Activated CD8-positive, alpha-beta memory T cell treated with anti-CD3 and anti-CD28 coated beads, Interleukin-2, amount 50 U/mL, for 1 hour (primary cell): ENCODE measurements around the gene UST.
"Not testable (repeated sequence)": the region's sequence is repeated elsewhere in the genome, so short reads cannot be mapped to it uniquely, and the experiment has no call there.

Experiments
- DNase-seq: peaks from one replicate; pipeline ENCODE4 v3.0.0-alpha.2; 2020; ENCODE audit errors: extremely low read depth

The UST gene

DNA sequence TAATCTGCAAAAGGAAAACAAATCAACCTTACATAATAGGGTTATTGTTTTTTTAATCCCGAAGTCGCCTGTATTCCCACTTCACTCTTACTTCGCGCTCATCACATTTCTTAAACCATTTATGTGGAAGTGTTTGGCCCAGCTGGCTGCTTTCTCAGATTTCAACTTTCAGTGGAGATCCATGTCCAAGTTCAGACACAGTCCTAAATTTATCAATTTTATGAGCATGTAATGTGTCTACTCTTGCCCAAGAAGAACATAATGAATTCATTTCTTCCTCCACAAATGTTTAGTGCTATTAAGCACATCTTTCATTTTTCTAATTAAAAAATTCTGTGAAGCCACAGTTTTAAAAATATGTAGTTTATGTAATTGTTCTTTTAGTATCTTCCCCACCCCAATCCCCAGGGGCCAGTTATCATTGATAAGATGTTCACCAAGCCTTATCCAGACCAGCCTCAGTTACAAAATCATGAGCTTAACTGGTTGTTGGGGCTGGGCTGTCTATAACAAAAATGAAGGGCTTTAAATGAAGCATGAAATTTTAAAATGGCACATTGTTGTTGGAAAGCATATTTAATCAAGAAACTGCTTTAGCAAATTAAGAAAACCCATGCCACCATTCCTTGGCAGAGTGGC, 151.7 kb downstream of the UST start:
- no peak for DNase-seq

DNA sequence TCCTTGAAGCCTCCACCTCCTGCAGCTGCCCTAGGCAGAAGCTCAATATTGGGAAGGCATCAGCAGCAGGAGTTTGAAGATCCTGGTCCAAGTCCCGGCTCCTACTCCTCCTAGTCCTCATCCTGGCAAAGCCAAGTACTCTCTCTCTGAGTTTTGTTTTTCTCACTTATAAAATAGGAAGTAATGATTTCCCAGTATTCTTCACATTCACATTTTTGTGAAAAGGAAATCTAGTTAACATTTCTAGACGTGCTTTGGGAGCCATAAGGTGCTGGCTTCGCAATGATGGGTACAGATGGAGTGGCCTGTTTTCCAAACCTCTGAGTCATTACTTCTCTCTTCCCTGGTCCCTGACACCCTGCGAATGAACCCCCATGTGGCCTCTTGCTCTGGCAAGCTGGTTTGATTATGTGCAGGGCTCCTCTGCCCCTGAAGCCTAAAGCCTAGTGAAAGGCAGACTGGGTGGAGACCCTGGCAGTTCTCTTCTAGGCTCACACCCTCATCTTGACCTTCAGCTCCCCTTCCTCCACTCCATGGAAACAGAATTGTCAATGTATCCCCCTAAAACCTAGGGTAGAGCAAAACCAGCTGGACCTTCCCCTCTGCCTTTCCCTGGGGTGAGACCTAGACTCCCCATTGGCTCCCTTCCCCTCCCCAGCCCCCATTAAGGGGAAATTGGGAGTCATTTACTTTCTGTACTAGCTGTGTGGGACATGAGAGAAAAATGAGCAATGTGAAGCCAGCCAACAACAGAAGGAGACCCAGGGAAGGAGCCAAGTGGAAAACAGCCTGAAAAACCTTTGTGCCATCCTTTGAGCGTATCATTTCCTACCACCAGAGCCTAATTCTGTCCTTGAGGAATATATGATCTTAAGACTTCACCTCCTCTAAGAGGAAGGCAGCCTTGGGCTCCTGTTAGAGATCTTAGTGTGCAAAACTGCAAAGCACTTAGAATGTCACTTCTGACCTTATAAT, 158.4 kb downstream of the UST start:
- DNase-seq, result no peak

GRCh38 chr6:148905901-148906300, 159.1 kb downstream of the UST start:
- DNase-seq, result no peak

DNA sequence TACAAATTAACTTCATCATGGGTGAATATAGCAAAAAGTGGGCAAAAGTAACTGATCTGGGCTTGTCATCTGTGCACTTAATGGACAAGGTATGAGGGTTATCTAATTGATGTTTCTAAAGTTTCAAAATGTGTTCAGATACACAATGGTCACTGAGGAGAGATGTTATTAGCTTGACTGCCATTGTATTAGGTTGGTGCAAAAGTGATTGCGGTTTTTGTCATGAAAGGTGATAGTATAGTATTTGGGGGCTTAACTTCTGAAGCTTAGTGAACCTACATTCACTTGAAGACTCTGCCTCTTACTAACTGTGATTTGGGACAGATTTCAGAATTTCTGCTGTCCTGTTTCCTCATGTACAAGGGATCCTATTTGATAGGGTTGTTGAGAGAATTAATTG, 159.6 kb downstream of the UST start:
- DNase-seq, result no peak

DNA sequence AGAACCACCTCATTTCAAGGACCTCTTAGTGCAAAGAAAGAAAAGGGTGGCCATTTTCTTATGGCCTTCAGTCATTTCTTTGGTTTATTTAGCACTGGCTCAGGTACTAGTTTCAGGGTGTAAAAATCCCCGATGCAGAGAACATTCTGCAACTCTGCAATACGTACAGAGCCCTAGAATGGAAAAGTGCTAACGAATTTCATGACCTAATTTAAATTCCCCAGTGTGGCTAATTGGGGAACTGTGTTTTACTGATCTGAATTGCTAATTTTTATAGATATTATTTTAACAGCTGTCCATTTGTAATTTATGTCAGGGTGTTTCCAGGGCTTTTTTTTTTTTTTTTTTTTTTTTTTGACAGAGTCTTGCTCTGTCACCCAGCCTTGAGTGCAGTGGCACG, 160.7 kb downstream of the UST start:
- DNase-seq, result no peak

GRCh38 chr6:148912252-148912651, 165.4 kb downstream of the UST start:
- no peak for DNase-seq

- no peak for DNase-seq
Observed at GRCh38 chr6:148915810-148916209, 169.0 kb downstream of the UST start.

DNA sequence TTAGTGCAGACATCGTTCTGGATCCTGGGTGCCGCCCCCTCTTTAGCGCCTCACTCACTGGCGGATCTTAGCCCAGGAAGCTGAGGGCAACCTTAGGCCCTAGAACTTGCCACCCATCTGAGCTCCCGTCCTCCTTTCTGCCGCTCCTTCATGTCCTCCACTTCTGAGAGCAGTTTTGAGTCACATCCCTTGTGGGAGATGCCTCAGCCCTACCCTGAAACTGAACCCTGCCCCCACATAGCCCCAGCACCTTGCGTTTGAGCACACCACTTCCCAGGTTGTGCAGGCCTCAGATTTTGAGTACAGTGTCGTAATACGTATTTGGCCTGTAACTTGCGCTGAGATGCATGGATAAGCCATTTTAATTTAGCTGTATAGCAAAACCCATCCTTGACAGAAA, 169.7 kb downstream of the UST start:
- not testable (repeated sequence) for DNase-seq

DNA sequence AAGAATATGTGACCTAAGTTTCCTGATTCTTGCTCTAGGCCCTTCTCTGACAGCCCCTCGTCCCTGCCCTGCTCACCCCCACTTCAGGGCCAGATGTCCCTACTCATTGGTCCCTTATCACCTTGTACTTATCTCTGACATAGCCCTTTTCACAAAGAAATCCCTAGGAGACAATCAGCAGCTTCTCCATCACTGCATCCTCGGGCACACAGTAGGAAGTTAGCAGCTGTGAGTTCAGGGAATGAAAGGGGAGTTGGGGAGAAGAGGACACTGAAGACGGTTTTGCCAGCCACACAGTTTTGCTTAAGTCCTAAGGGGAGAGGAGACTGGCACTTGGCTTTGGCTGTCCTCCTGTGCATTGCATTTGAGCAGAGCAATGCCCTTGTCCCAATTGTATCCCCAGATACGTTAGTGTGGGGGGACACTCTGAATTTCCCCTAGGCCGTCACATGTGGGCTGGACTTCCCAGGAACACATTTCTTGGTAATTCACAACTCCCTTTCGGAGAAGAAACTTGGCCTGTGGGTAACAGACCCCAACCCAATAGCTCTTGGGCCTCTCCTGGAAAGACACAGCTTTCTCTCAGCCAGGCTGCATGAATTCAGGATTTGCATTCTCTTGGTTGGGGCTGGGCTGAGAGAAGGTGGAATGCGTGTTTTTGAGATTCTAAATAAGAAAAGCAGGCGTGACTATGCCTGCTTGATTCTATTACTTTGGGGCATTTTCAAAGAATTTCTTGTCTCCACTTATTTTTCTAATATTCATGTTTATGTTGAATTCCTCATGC, 177.6 kb downstream of the UST start:
- no peak for DNase-seq

DNA sequence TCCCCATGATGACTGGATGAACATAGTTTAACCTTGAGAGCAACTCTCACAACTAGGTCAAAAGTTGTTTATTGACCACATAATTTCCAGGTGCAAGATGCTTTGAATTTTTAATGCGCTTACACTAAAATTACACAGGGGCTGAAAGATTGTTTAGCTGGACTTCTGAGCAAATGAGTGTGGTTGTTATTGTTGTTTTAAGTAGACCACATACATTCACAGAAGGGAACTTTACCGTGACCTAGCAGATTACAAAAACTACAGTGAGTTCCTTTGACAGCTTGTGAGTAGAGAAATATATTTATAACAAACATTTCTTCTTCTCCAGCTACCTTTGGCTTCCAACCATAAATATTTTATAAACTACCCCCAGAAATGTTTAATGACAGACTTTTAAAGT, 178.9 kb downstream of the UST start:
- no peak for DNase-seq

DNA sequence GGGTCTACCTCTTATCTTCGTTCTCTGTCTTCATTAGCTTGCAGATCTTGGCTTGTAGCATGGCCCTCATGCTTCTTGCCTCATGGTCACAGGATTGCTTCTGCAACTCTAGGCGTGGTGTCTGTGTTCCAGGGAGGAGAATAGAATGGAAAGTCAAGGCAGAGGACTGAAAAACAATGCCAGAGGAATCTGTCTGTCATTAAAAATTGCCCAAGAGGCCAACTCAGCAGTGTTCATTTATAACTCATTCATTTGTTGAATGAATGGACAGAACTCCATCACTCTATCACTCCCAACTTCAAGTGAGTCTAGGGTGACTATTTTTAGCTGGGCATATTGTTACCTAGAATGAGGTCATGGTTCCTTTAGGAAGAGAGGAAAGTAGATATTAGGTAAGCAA, 179.6 kb downstream of the UST start:
- no peak for DNase-seq

DNA sequence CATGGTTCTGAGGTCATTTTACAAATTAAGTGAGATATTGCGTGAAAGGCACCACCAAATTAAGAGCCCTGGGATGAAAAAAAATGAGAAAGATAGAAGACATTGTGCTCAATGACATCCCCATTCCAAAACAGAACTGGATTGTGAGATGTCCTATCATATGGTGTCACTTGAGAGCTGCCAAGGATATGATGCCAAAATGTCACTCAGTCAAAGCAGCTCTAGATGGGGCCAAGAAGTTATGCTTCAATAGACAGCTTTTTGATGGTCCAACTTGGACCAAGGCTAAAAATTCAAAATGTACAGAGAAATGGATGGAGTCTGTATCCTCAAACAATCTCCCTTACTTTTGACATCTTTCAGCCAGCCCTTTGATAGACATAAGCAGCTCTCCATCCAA, 180.8 kb downstream of the UST start:
- DNase-seq, result no peak

GRCh38 chr6:148928811-148929210, 182.0 kb downstream of the UST start:
- no peak for DNase-seq

GRCh38 chr6:148932208-148932607, 185.4 kb downstream of the UST start:
- DNase-seq, result no peak

GRCh38 chr6:148932731-148933130, 185.9 kb downstream of the UST start:
- no peak for DNase-seq

GRCh38 chr6:148934539-148934938, 187.7 kb downstream of the UST start:
- no peak for DNase-seq

GRCh38 chr6:148934961-148935360, 188.1 kb downstream of the UST start:
- DNase-seq, result no peak

DNA sequence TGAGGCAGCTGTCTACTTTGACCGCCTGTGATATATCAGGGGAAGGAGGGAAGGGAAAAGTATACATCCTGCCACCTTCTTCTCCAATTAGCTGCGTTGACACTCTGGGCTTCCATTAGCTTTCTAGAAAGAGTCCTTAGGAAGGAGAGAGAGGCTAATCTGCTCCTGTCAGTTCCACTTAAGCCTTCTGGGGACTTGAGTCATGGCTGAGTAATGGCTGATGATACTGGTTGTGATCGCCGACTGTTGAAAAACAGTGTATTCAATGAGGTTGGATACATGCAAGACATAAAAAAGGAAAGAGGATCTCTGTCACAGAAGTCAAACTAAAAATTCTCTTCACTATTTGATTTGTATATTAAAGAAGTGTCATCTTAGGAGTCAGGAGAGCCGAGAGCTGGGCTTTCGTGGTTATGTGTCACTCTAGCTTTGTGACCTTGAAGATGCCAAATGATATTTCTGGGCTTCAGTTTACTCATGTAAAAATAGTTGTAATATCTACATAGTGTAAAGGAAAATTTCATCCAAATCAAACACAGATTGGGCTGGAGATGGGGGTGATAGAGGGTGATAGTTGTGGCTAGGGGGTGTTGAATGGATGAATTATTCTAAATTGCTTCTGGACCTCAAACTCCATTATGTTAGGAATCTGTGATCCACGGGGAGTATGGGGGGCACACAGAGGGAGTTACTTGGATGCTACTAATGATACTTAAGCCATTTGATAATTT, 189.0 kb downstream of the UST start:
- no peak for DNase-seq

GRCh38 chr6:148943451-148943850, 196.6 kb downstream of the UST start:
- DNase-seq, result no peak

GRCh38 chr6:148944608-148945007, 197.8 kb downstream of the UST start:
- no peak for DNase-seq

DNA sequence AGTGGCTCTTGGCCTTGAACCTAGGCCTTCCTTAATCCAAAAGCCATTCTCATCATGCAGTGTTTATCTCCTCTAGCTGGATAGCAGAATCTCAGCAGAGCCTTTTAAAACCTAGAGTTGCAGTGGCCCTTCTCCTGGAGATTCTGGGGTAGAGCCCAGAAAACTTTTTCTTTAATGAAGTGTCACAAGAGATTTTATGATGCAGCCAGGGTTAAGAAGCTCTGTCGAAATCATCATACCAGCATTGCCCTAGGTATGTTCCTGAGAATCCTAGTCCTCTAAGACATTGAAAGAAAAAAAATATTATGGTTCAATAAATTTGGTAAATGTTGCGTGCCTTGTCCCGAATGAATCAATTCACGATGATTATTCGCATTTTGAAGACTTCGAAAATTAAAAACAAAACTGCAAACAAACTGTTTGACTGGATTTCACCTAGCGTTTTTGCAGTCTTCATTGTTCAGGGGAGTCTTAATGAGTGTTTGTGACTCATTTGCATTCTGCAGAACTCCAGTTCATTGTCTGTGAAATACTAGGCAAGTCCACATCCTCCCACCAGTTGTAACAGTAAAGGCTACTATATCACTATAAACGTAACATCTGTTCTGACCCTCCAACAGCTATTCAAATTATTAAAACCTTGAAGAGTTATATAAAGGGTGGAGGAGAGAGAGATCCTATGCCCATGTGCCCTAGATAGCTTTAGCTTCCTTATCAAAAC, 198.6 kb downstream of the UST start:
- no peak for DNase-seq
